SK-N-MC (cell line): ENCODE data around the gene GLI3.

Source experiments
- DNase-seq: peaks from one replicate; pipeline ENCODE4 v3.0.0-alpha.2; 2011; ENCODE audit warnings: low read depth, low spot score
- H3K27ac ChIP-seq: fragments of 200-600 bp; sonication (generic); 2 replicates; pipeline ENCODE4 v1.5.1; 2016; ENCODE audit warnings: mixed run types
- H3K36me3 ChIP-seq: fragments of 200-600 bp; sonication (generic); 2 replicates; pipeline ENCODE4 v1.6.1; 2017; ENCODE audit warnings: antibody characterized with exemption, low read length, mixed read lengths; ENCODE audit not compliant: insufficient read depth
- H3K4me3 ChIP-seq: fragments of 200-600 bp; sonication (generic); 2 replicates; pipeline ENCODE4 v1.5.1; 2016
- H3K9ac ChIP-seq: fragments of 200-600 bp; sonication (generic); 2 replicates; pipeline ENCODE4 v1.8.0; 2017; ENCODE audit warnings: mixed run types, mixed read lengths; ENCODE audit not compliant: insufficient read length
- H3K9me3 ChIP-seq: fragments of 200-600 bp; sonication (generic); 2 replicates; pipeline ENCODE4 v1.6.1; 2017; ENCODE audit warnings: low read depth, mild to moderate bottlenecking, antibody characterized with exemption, low read length, moderate library complexity, mixed read lengths
- EZH2 ChIP-seq: fragments of 200-600 bp; sonication (generic); IDR thresholded peaks from one replicate; pipeline ENCODE4 v1.6.1; 2017; ENCODE audit warnings: antibody characterized with exemption
- FOXP2 ChIP-seq: optimal IDR thresholded peaks from 2 replicates; pipeline ENCODE3; 2011; ENCODE audit warnings: mild to moderate bottlenecking, moderate library complexity; ENCODE audit not compliant: insufficient read depth; ENCODE audit errors: extremely low read length, control extremely low read depth
- POLR2AphosphoS5 ChIP-seq: IDR thresholded peaks from 2 replicates; pipeline ENCODE4 v1.6.1; 2012; ENCODE audit warnings: mild to moderate bottlenecking, low read depth, low read length, borderline replicate concordance

GLI3 gene

DNA sequence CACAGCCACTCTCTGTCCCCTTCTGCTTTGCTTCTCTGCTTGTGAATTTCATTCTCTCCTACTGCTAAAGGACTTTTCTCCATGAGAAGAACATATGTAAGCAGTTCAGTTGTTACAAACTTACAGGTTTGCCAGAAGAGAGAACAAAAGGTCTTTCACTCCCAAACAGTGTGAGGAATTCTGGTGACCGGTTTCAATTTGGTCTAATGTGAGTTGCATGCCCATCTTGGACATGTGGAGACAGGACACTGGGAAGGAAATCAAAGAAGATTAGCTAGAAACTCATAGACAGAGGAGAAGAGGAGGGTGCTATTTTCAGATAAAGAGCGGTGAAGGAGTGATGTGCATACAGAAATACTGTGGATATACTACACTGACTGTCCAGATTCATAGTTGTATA lies 324.6 kb downstream of the GLI3 start:
- DNase-seq, result no peak
- Histone ChIP-seq H3K36me3 (no peaks in the 10 kb centered on the region), H3K9me3 (no peaks in the 10 kb centered on the region), H3K9ac (no peak overlapping the region), H3K4me3 (no peak overlapping the region), H3K27ac (no peak overlapping the region)
- TF ChIP-seq EZH2 (no peak), FOXP2 (no peak), POLR2AphosphoS5 (no peak)

DNA sequence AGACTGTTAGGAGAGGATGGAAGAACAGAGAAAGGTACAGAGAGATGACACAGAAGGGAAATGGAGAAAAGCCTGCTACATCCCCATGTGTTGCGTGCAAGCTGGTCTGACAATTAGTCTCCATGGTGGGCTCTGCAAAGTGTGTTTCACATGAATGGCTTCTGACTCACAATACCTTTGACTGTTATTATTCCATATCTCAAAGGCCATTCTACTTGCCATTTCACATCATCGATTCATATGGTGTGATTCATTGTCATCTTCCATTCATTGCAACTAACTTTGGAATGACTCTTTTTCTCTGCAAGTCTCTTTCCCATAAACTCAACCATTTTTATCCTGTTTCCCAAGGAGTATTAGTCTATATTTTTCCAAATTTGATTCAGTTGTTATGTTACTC lies 325.2 kb downstream of the GLI3 start:
- Histone ChIP-seq H3K9me3 (no peaks in the 10 kb centered on the region), H3K36me3 (no peaks in the 10 kb centered on the region), H3K4me3 (no peak overlapping the region), H3K9ac (no peak overlapping the region), H3K27ac (no peak overlapping the region)
- no peak for TF ChIP-seq FOXP2
- TF ChIP-seq POLR2AphosphoS5, result no peak
- no peak for TF ChIP-seq EZH2
- DNase-seq, result no peak
